Measurements from ENCODE around the gene SNAP47.

SNAP47 gene

GRCh38 chr1:227732586-227733308, 2.5 kb upstream of the SNAP47 start:
- no peak for DNase-seq

GRCh38 chr1:227733309-227733705, 1.9 kb upstream of the SNAP47 start:
- DNase-seq = no peak

- DNase-seq = no peak
Measured at GRCh38 chr1:227733751-227734545, 1.3 kb upstream of the SNAP47 start.

GRCh38 chr1:227734546-227734855, 734 bp upstream of the SNAP47 start:
- DNase-seq = no peak

DNA sequence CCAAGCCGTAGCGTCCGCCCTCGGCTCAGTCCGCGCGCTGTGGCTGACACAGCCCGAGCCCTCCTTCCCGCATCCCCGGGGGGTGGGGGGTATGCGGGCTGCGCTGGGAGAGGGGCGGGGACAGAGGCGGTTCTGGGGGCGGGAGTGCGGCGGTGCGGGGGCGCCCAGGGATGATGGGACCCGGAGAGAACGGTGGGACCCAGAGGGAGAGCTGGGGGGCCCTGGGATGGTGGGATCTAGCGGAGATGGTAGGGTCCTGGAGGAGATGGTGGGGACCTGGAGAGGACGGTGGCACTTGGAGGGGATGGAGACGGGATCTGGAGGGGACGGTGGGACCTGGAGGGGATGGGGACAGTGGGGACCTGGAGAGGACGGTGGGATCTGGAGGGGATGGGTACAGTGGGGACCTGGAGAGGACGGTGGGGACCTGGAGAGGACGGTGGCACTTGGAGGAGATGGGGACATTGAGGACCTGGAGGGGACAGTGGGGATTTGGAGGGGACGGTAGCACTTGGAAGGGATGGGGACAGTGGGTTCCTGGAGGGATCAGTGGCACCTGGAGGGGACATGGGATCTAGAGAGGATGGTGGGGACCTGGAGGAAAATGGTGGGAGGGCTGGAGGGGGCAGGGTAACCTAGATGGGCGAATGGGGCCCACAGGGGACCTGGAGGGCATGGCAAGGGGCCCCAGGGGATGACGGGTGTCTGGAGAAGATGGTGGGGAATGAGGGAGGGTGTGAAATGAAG, 477 bp downstream of the SNAP47 start:
- no peak for DNase-seq

- DNase-seq = no peak
Measured at GRCh38 chr1:227736814-227737432, 1.7 kb downstream of the SNAP47 start.

DNA sequence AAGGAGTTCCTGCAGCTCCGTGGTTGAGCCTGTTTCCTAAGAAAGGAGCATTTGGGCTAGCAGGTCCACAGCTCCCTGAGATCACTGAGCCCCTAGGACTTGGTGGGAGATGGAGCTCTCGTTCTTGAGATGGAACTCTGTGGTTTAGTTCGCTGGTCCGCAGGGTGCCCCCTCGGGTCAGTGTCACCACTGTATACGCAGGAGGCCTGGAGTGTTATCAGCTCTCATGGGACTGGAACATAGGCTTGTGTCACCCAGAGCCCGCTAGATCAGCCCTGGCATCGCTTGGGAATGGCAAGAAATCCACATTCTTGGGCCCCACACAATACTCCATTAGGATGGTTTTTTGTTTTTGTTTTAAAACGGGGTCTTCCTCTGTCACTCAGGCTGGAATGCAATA, 3.6 kb downstream of the SNAP47 start:
- no peak for DNase-seq

GRCh38 chr1:227739636-227740035, 4.4 kb downstream of the SNAP47 start:
- DNase-seq = no peak

DNA sequence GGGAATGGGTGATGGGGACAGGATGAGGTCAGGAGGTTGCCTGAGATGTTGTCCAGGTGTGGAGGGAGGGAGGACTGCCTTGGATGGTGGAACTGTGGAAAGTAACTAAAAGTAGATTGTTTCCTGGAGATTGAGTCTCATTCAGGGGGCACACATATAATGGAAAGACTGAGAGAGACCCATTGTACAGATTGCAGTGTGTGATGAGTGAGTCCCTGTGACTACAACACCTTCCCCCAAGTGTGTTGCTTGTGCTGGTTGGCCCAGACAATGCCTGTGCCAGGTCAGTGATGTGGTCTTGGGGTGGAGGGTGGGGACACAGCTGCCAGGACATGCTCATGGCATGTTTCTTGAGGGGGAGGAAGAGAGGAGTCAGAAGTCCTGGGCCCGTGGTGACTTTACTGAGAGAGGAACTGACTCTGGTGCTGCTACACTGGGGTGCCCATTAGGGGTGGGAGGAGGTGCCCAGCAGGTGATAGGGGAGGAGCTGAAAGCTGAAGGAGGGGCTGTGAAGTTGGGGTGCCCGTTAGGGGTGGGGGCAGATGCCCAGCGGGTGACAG, 5.2 kb downstream of the SNAP47 start:
- no peak for DNase-seq

- no peak for DNase-seq
Measured at GRCh38 chr1:227741166-227741870, 6.1 kb downstream of the SNAP47 start.

DNA sequence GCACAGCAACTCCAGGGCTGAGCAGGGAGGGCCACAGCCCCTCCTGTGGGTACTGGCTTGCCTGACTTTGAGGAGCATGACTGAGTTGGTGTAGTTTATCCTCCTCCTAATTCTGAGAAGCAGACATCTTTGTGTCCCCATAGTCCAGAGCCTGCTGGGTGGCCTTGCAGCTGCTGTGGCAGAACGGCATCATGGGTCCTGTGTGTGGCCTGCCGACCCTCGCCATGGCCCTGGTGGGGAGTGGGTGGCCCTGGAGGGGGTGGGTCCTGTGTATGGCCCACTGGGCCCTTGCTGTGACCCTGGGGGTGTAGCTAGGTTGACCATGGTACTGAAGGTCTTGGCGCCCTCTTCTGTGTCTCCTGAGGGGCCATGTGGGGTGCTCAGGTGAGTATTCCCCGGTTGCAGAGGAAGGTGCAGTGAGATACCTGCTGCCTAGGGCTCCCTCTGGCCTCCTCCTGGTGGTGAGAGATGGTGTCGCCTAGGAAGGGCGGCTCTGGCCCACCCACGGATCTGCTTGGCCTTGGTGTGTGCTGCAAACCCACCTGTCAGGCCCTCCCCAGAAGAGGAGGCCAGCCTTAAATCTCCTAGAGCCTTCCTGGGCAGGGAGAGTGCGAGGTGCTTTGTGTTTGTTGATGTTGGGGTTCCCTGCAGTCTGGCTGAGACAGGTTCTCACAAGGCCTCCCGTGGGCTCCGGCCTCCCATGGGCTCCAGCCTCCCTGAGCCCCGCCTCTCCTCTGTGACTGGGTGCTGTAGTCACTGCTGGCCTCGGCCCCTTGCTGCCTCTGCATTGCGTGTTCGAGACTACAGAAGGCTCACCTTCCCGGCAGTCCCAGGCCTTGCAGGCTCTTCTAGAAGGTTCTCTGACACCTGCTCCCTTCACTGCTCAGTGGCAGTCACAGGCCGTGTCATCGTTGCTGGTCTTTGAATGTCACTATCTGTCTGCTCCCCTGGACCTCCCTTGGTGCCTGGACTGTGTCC, 7.8 kb downstream of the SNAP47 start:
- DNase-seq = no peak

GRCh38 chr1:227744668-227745067, 9.4 kb downstream of the SNAP47 start:
- DNase-seq = no peak

DNA sequence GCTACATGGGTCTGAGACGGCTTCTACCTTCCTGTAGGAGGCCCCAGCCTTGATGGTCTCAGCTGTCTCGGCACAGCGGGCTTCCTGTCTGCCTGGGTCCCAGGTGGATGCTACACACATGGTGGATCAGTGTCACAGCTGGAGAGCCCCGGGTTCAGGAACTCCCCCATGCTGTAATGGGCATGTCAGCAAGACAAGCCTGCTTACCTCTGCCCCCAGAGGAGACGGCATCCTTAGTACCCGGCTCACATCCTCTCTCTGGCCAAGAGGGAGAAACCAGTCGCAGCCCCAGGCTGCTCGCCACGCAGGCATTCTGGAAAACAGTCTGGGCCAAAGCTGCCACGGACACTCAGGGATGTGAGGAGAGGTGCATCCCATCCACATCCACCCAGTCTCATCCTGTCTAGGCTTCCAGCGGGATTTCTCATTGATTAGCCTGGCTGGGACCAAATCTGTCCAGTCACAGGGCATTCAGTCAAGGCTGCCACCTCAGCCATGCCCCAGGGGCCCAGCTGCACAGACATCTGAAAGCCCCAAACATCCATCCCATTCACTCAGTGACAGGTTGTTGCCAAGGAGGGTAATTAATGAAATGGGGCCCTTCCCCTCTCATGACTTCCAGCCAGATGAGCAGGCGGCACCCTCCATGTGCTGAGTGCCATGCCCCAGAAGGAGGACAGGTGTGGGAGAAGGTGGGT, 10.5 kb downstream of the SNAP47 start:
- DNase-seq = no peak

- DNase-seq = no peak
Measured at GRCh38 chr1:227746676-227747075, 11.4 kb downstream of the SNAP47 start.

GRCh38 chr1:227747382-227747781, 12.1 kb downstream of the SNAP47 start:
- no peak for DNase-seq

DNA sequence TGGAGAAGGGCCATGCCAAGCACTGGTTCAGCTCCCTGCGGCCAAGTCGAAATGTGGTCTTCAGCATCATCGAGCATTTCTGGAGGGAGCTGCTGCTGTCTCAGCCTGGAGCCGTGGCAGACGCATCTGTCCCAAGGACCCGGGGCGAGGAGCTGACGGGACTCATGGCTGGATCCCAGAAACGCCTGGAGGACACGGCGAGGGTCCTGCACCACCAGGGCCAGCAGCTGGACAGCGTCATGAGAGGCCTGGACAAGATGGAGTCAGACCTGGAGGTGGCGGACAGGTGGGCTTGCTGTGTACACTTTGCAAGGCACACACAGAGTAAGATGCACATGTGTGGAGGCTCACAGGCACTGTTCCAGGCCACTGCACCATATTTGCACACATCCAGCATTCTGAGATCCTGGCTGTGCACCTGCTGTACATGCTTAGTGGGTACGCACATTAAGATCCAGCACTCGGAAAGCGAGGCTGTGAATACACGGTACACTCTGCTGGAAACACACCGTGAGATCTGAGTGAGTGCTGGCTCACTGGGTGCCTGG, 12.8 kb downstream of the SNAP47 start:
- DNase-seq = no peak

GRCh38 chr1:227748496-227749182, 13.4 kb downstream of the SNAP47 start:
- DNase-seq = no peak

DNA sequence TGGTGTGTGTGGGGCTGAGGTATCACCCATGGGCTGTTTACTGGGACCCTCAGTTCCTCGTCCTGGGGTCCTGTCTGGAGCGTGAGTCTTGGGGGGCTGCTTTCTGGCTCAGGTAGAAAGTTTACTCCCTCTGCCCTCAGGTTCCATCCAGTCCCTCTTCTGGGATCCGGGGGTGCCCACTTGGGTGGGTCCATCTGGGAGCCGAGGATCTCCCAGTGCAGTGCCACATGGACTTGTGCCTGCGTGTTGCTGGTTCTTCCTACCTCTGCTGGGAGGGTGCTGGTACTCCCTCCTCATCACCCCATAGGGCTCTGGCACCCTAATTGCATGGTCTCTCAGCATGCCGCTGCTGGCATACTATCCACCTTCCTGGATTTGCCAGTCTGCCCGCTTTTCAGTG, 14.0 kb downstream of the SNAP47 start:
- no peak for DNase-seq

DNA sequence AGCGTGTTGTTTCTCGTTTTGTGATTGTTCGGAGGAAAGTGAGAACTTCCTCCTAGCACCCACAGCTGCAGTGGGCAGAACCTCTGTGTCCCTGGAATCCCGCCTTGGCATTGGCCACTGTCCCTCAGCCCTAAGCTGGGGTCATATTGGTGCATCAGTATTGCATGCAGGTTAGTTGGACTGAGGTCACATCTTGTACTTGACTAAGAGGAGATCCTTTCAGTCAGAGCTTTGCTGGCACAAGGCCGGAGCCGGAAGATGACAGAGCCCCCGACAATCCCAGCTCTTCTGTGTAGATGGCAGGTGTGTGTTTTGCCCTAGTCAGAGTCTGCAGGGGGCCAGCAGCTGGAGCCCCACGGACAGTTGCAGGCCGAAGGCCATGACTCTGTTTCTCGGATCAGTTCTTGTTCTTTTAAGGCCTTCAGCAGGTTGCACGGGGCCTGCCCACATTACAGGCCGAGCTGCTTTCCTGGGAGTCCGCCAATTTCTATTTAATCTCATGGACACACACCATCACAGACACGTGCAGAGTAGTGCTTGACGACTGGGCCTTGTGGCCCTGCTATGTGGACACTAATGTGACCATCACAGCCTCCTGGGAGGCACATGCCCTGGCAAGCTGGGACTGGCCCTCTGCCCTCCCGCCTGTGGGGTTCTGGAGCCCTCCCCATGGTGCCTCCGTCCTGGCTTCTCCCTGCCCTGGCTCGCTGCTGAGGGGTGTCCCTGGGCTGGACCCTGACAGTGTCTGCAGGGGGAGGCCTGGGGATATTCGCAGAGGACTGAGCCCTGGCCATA, 14.9 kb downstream of the SNAP47 start:
- no peak for DNase-seq
